GM12878 (cell line): ENCODE data around the gene CRYZL1. TPM values are rescaled to one million over a fixed set of nuclear protein-coding genes. Genes with fewer than 3 reads are reported as not detected.

ENCODE experiments used
- ATAC-seq: fragments of 200-7000 bp; cut with Tn5 transposase; 3 replicates; pipeline ENCODE4 v1.9.1; 2020; ENCODE audit warnings: mild to moderate bottlenecking, moderate library complexity
- BruUV-seq: library from RNA; stranded (reverse); fragments of 400-500 nt; replicated peaks from 2 replicates; lab custom pipeline; 2021; lab: Mats Ljungman, UMichigan
- CTCF ChIA-PET: fragments of 300-600 bp; sonication (Branson Sonifier 250); formaldehyde crosslinking; extraction: SDS; loops from one replicate; lab custom pipeline; 2021; ENCODE audit warnings: inconsistent platforms; lab: Yijun Ruan, JAX
- POLR2A ChIA-PET: fragments of 350-600 bp; formaldehyde crosslinking; extraction: SDS; loops from one replicate; lab custom pipeline; 2021; ENCODE audit warnings: inconsistent platforms; lab: Charles Lee
- RAD21 ChIA-PET: fragments of 300-600 bp; sonication (Branson Sonifier 250); formaldehyde crosslinking; loops from one replicate; lab custom pipeline; 2023; ENCODE audit warnings: antibody characterized with exemption; ENCODE audit not compliant: unreplicated experiment; lab: Charles Lee
- SMC1A ChIA-PET: fragments of 300-600 bp; sonication (Branson Sonifier 250); formaldehyde crosslinking; loops from one replicate; lab custom pipeline; 2023; ENCODE audit not compliant: unreplicated experiment, uncharacterized antibody; lab: Charles Lee
- DNase-seq: peaks from one replicate; pipeline ENCODE4 v3.0.0-alpha.2; 2011; ENCODE audit warnings: low read depth, low spot score
- FAIRE-seq: peaks from 3 replicates; lab custom pipeline; 2011; peaks lifted over from hg19 to GRCh38; lab: Jason Lieb, UNC
- H2AFZ ChIP-seq: 2 replicates; pipeline ENCODE4 v1.6.0; 2011; ENCODE audit warnings: low read depth, low read length, control low read depth; ENCODE audit not compliant: control insufficient read depth
- H3K27ac ChIP-seq: 2 replicates; pipeline ENCODE4 v1.5.1; 2011; ENCODE audit warnings: control low read depth; ENCODE audit not compliant: control insufficient read depth, insufficient read depth
- H3K27me3 ChIP-seq, 2 experiments: replicated peaks in 1 of 2; 2 replicates each; pipeline versions ENCODE4 v1.6.0 to v1.6.1; 2011; ENCODE audit warnings: low read length in 1 of 2; ENCODE audit not compliant: control insufficient read depth in 2 of 2, insufficient read depth in 2 of 2
- H3K36me3 ChIP-seq, 2 experiments: 2 replicates each; pipeline ENCODE4 v1.5.1; 2011; ENCODE audit warnings: low read length in 1 of 2; ENCODE audit not compliant: control insufficient read depth in 2 of 2, insufficient read depth in 2 of 2
- H3K4me1 ChIP-seq: 2 replicates; pipeline ENCODE4 v1.6.1; 2011; ENCODE audit warnings: mild to moderate bottlenecking, low read length, moderate library complexity, mixed read lengths; ENCODE audit not compliant: control insufficient read depth, insufficient read depth
- H3K4me2 ChIP-seq: 2 replicates; pipeline ENCODE4 v1.6.0; 2011; ENCODE audit warnings: control low read depth; ENCODE audit not compliant: control insufficient read depth, insufficient read depth
- H3K4me3 ChIP-seq: fragments of 200-600 bp; sonication (generic); 2 replicates; pipeline ENCODE4 v1.5.1; 2016
- H3K79me2 ChIP-seq: 2 replicates; pipeline ENCODE4 v1.6.0; 2011; ENCODE audit warnings: low read length; ENCODE audit not compliant: control insufficient read depth, insufficient read depth
- H3K9ac ChIP-seq: 2 replicates; pipeline ENCODE4 v1.8.0; 2011; ENCODE audit warnings: low read length, control low read depth, mixed read lengths; ENCODE audit not compliant: control insufficient read depth, insufficient read depth
- H3K9me3 ChIP-seq: replicated peaks from 3 replicates; pipeline ENCODE4 v1.5.1; 2011; ENCODE audit warnings: mild to moderate bottlenecking, low read length; ENCODE audit not compliant: control insufficient read depth, insufficient read depth
- H4K20me1 ChIP-seq: 2 replicates; pipeline ENCODE4 v1.6.0; 2011; ENCODE audit not compliant: control insufficient read depth, insufficient read depth
- BHLHE40 ChIP-seq, 2 experiments: fragments of 450-650 bp in 1 of 2; IDR thresholded peaks; 2 replicates each; pipeline ENCODE4 v1.6.1; 2011 to 2017; ENCODE audit warnings: low read depth in 2 of 2, borderline replicate concordance in 1 of 2, improper control_type of control experiment in 1 of 2, low read length in 1 of 2, mild to moderate bottlenecking in 1 of 2
- CHD1 ChIP-seq: IDR thresholded peaks from 2 replicates; pipeline ENCODE4 v1.6.1; 2012; ENCODE audit warnings: low read depth, low read length, improper control_type of control experiment
- EGR1 ChIP-seq, 2 experiments: IDR thresholded peaks; 1 replicate in 1 of 2; 2 replicates in 1 of 2; pipeline ENCODE4 v1.6.1; 2011 to 2012; ENCODE audit warnings: low read depth in 2 of 2, low read length in 2 of 2, borderline replicate concordance in 1 of 2, mild to moderate bottlenecking in 1 of 2, moderate library complexity in 1 of 2
- ESRRA ChIP-seq: IDR thresholded peaks from 2 replicates; pipeline ENCODE4 v1.6.1; 2012; ENCODE audit warnings: mild to moderate bottlenecking, low read length, improper control_type of control experiment
- IKZF1 ChIP-seq: fragments of 450-650 bp; conservative IDR thresholded peaks from 2 replicates; pipeline ENCODE4 v1.6.1; 2017; ENCODE audit warnings: antibody characterized with exemption, mild to moderate bottlenecking
- JUND ChIP-seq: IDR thresholded peaks from 2 replicates; pipeline ENCODE4 v1.6.1; 2012; ENCODE audit warnings: low read depth, mild to moderate bottlenecking, low read length, improper control_type of control experiment, moderate library complexity
- LARP7 ChIP-seq: fragments of 450-650 bp; IDR thresholded peaks from 2 replicates; pipeline ENCODE4 v1.6.1; 2017; ENCODE audit warnings: mild to moderate bottlenecking
- NR2C1 ChIP-seq: fragments of 450-650 bp; IDR thresholded peaks from 2 replicates; pipeline ENCODE4 v1.6.1; 2017; ENCODE audit warnings: antibody characterized with exemption, mild to moderate bottlenecking, moderate library complexity
- NRF1 ChIP-seq: conservative IDR thresholded peaks from 2 replicates; pipeline ENCODE4 v1.6.1; 2011; ENCODE audit warnings: mild to moderate bottlenecking, low read depth, low read length, improper control_type of control experiment
- POLR2A ChIP-seq: IDR thresholded peaks from 2 replicates; pipeline ENCODE4 v1.6.1; 2011; ENCODE audit warnings: low read depth, mild to moderate bottlenecking, low read length
- RB1 ChIP-seq: fragments of 450-650 bp; formaldehyde crosslinking; IDR thresholded peaks from 2 replicates; pipeline ENCODE4 v1.6.1; 2017; ENCODE audit warnings: mild to moderate bottlenecking, borderline replicate concordance
- SP1 ChIP-seq: IDR thresholded peaks from one replicate; pipeline ENCODE4 v1.6.1; 2011; ENCODE audit warnings: low read depth, low read length
- SREBF2 ChIP-seq: IDR thresholded peaks from 2 replicates; pipeline ENCODE4 v1.6.1; 2012; ENCODE audit warnings: mild to moderate bottlenecking, low read length
- TAF1 ChIP-seq: IDR thresholded peaks from 2 replicates; pipeline ENCODE4 v1.6.1; 2011; ENCODE audit warnings: mild to moderate bottlenecking, low read depth, low read length, borderline replicate concordance
- ZNF207 ChIP-seq: fragments of 450-650 bp; IDR thresholded peaks from 2 replicates; pipeline ENCODE4 v1.6.1; 2014; ENCODE audit warnings: antibody characterized with exemption, mild to moderate bottlenecking, borderline replicate concordance
- ZSCAN29 ChIP-seq: fragments of 450-650 bp; IDR thresholded peaks from 2 replicates; pipeline ENCODE4 v1.6.1; 2017; ENCODE audit warnings: mild to moderate bottlenecking, moderate library complexity
- WGBS: methylation state at CpG from one replicate; pipeline ENCODE4 v1.1.6; 2016; ENCODE audit warnings: low lambda C conversion rate; ENCODE audit not compliant: insufficient replicate concordance, insufficient coverage; ENCODE audit errors: missing lambda C conversion rate; 5-methylcytosine and 5-hydroxymethylcytosine counted together
- in situ Hi-C: fragments of 300-500 bp; cut with MboI; formaldehyde crosslinking; loops from 9 replicates; pipeline ENCODE4 v1.14.3; 2018; ENCODE audit warnings: mixed read lengths
- intact Hi-C: fragments of 100-400 bp; cut with micrococcal nuclease; formaldehyde crosslinking; loops from one replicate; pipeline ENCODE4 v1.14.2; 2022; ENCODE audit not compliant: unreplicated experiment
- polyA plus RNA-seq, 11 experiments: library from polyadenylated mRNA; depleted of rRNA in 4 of 11; unstranded in 6 of 11; stranded (reverse) in 5 of 11; fragments of >200 nt; fragmentation: Nextera tagmentation in 4 of 11; fragmentation: Illumina TruSeq in 1 of 11; extraction: Ambion mirVana in 4 of 11; extraction: Trizol in 1 of 11; gene quantifications; 1 replicate in 1 of 11; 2 replicates in 10 of 11; pipeline versions ENCODE4 v1.2.1 to v1.2.3, GENCODE V29; 2011 to 2016; ENCODE audit warnings: inconsistent platforms in 2 of 11, missing spikeins in 2 of 11, low read depth in 1 of 11
- total RNA-seq, 4 experiments: library from RNA; depleted of rRNA in 3 of 4; stranded (reverse); fragments of >200 nt in 3 of 4; fragmentation: Illumina TruSeq in 1 of 4; extraction: Trizol in 1 of 4; gene quantifications; 2 replicates each; pipeline versions ENCODE4 v1.2.1 to v1.2.3, GENCODE V29; 2013 to 2021
- TF ChIP-seq, protein P1 (sequence below): fragments of 450-650 bp; IDR thresholded peaks from 2 replicates; pipeline ENCODE4 v1.6.1; 2017; ENCODE audit warnings: mild to moderate bottlenecking, moderate library complexity
- TF ChIP-seq, protein P2 (sequence below): fragments of 150-350 bp; IDR thresholded peaks from 2 replicates; pipeline ENCODE4 v1.6.1; 2014; ENCODE audit warnings: mild to moderate bottlenecking, low read depth, low read length

The CRYZL1 gene
- total and polyA plus RNA-seq, 10 of the 15 experiments (the other 5 are each of a cell fraction or from before 2014, with no cell fraction given) = 14.3 to 72.4 (median 30.7) TPM

DNA sequence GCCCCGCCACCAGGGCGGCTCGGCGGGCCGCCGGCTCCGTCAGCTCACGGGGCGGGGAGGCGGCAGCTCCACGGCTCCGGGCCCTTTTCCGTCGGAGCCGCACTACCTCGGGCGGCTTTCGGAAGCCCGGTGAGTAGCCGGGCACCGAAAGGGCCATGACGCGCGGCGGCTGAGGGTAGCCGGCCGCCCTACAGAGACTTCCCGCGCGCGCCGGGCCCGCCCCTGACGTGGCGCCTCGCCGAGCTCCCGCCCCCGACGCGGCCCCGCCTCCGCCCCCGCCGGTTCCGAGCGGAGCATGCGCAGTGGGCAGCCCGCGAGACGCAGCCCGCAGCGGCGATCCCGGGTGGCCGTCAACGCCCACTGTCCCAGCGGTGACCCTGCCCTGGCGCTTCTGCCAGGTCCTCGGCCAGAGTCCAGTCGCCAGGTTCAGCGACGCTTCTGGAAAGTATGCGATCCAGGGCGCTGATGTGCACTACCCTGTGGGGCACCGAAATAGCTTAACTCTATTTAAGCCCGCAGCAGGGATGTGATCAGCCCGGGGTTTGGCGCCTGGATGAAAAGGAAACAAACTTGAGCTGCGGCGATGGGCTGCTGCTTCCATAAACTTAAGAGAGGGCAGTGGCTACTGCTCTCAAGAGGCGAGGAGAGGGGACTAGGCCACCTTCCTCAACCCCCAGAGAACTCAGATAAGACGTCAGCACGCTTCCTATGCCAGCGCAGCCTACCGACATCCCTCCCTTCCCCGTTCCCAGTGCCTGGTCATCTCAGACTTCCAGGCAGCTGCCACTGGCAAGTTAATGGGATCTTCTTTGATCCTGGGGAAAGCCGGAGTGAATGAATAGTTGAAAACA is 52.8 kb downstream of the CRYZL1 start, which contains the start of gene DONSON:
Gene DONSON, minus strand, starts transcription at position 200 of the 851 bp plus-strand sequence. Its CDS starts 43 bp downstream, at position 157.
- WGBS = 2% methylated on average over 50 of the region's 78 CpGs
- H3K36me3 ChIP-seq = peaks cover 0 to 3% of the 10 kb centered on the region in 2 experiments; a peak in 2 of 4 replicates
- H3K4me1 ChIP-seq = no peaks in the 10 kb centered on the region
- ATAC-seq (peak; percentile 96), DNase-seq (peak; percentile 31), FAIRE-seq (no peak)
- no TSS peak for BruUV-seq
- H3K4me3 ChIP-seq = peak within 1 kb of the TSS; percentile 92
- peak within 1 kb of the TSS; percentile 98 for H3K4me2 ChIP-seq
- POLR2A ChIA-PET = interaction anchor here (0.9 to 1.4 kb wide), 8 partner anchors 9 to 109 kb away, joined by 3 to 4 read pairs (median 4); partner anchors contain the start of genes DNAJC28, SON and TMEM50B
- peak within 1 kb of the TSS; percentile 96 for H2AFZ ChIP-seq
- SMC1A ChIA-PET = interaction anchor here (1.0 to 1.7 kb wide), 3 partner anchors 17 to 264 kb away, joined by 3 to 6 read pairs (median 3); partner anchors contain the start of gene IFNAR1
- RAD21 ChIA-PET = interaction anchor here (0.8 to 2.5 kb wide), 8 partner anchors 10 to 392 kb away, joined by 3 to 15 read pairs (median 4); partner anchors contain the start of genes DNAJC28 and TMEM50B
- H3K27me3 ChIP-seq = no peaks in the 10 kb centered on the region
- in situ Hi-C loops = no loop called here
- peak within 1 kb of the TSS; percentile 95 for H3K9ac ChIP-seq
- H3K9me3 ChIP-seq = no peaks in the 10 kb centered on the region
- peaks cover 28% of the 10 kb centered on the region for H3K79me2 ChIP-seq
- no peaks in the 10 kb centered on the region for H4K20me1 ChIP-seq
- peak within 1 kb of the TSS; percentile 82 for H3K27ac ChIP-seq
- CTCF ChIA-PET = interaction anchor here (0.5 to 7.8 kb wide), 5 partner anchors 15 to 67 kb away, joined by 3 to 68 read pairs (median 4); no protein-coding TSS in a partner anchor
- intact Hi-C loops = loop anchor here (5.0 kb wide), 1 partner anchor 46 kb away; the partner anchor contains the start of genes GART and SON
- 0 out of 2 replicates have a peak, but pooled peaks have one; percentile 22 for TF ChIP-seq NR2C1
- TF ChIP-seq IKZF1 = peak; percentile 72; the same call in 1 of the 2 replicates
- TF ChIP-seq, protein P1, sequence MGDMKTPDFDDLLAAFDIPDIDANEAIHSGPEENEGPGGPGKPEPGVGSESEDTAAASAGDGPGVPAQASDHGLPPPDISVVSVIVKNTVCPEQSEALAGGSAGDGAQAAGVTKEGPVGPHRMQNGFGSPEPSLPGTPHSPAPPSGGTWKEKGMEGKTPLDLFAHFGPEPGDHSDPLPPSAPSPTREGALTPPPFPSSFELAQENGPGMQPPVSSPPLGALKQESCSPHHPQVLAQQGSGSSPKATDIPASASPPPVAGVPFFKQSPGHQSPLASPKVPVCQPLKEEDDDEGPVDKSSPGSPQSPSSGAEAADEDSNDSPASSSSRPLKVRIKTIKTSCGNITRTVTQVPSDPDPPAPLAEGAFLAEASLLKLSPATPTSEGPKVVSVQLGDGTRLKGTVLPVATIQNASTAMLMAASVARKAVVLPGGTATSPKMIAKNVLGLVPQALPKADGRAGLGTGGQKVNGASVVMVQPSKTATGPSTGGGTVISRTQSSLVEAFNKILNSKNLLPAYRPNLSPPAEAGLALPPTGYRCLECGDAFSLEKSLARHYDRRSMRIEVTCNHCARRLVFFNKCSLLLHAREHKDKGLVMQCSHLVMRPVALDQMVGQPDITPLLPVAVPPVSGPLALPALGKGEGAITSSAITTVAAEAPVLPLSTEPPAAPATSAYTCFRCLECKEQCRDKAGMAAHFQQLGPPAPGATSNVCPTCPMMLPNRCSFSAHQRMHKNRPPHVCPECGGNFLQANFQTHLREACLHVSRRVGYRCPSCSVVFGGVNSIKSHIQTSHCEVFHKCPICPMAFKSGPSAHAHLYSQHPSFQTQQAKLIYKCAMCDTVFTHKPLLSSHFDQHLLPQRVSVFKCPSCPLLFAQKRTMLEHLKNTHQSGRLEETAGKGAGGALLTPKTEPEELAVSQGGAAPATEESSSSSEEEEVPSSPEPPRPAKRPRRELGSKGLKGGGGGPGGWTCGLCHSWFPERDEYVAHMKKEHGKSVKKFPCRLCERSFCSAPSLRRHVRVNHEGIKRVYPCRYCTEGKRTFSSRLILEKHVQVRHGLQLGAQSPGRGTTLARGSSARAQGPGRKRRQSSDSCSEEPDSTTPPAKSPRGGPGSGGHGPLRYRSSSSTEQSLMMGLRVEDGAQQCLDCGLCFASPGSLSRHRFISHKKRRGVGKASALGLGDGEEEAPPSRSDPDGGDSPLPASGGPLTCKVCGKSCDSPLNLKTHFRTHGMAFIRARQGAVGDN = 0 out of 2 replicates have a peak, but pooled peaks have one; percentile 58
- peak in 1 of 2 experiments; percentile 36; a peak in 1 of 4 replicates for TF ChIP-seq BHLHE40 (IDR thresholded peaks at IDR 0.05; ENCODE audit: borderline replicate concordance in 1 of 2, low read depth in 2 of 2, low read length in 1 of 2)
- TF ChIP-seq TAF1 = 0 out of 2 replicates have a peak, but pooled peaks have one; percentile 15
- peak in 1 of 2 experiments; percentile 98; a peak in 2 of 3 replicates for TF ChIP-seq EGR1 (IDR thresholded peaks at IDR 0.05; ENCODE audit: borderline replicate concordance in 1 of 2, low read depth in 2 of 2, low read length in 2 of 2)
- TF ChIP-seq ZNF207 = no peak
- TF ChIP-seq, protein P2, sequence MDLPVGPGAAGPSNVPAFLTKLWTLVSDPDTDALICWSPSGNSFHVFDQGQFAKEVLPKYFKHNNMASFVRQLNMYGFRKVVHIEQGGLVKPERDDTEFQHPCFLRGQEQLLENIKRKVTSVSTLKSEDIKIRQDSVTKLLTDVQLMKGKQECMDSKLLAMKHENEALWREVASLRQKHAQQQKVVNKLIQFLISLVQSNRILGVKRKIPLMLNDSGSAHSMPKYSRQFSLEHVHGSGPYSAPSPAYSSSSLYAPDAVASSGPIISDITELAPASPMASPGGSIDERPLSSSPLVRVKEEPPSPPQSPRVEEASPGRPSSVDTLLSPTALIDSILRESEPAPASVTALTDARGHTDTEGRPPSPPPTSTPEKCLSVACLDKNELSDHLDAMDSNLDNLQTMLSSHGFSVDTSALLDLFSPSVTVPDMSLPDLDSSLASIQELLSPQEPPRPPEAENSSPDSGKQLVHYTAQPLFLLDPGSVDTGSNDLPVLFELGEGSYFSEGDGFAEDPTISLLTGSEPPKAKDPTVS = 0 out of 2 replicates have a peak, but pooled peaks have one; percentile 10
- peak; percentile 94 for TF ChIP-seq RB1
- no peak for TF ChIP-seq JUND
- TF ChIP-seq LARP7 = peak; percentile 91
- TF ChIP-seq SP1 = peak; percentile 17
- TF ChIP-seq NRF1 = peak; percentile 74
- TF ChIP-seq SREBF2 = no peak
- no peak for TF ChIP-seq CHD1
- TF ChIP-seq ESRRA = no peak
- peak; percentile 84 for TF ChIP-seq POLR2A
- 0 out of 2 replicates have a peak, but pooled peaks have one; percentile 6 for TF ChIP-seq ZSCAN29
